HG02840 (cell line): Measurements from ENCODE around the gene SLCO4C1.
"Not testable (repeated sequence)": the region's sequence is repeated elsewhere in the genome, so short reads cannot be mapped to it uniquely, and the experiment has no call there.

ENCODE experiments used
- ATAC-seq: cut with Tn5 transposase; IDR thresholded peaks from one replicate; pipeline ENCODE4 v1.9.1; 2021; ENCODE audit warnings: mild to moderate bottlenecking, moderate library complexity, moderate number of reproducible peaks; ENCODE audit not compliant: unreplicated experiment, low FRiP score

Gene SLCO4C1, protein sequence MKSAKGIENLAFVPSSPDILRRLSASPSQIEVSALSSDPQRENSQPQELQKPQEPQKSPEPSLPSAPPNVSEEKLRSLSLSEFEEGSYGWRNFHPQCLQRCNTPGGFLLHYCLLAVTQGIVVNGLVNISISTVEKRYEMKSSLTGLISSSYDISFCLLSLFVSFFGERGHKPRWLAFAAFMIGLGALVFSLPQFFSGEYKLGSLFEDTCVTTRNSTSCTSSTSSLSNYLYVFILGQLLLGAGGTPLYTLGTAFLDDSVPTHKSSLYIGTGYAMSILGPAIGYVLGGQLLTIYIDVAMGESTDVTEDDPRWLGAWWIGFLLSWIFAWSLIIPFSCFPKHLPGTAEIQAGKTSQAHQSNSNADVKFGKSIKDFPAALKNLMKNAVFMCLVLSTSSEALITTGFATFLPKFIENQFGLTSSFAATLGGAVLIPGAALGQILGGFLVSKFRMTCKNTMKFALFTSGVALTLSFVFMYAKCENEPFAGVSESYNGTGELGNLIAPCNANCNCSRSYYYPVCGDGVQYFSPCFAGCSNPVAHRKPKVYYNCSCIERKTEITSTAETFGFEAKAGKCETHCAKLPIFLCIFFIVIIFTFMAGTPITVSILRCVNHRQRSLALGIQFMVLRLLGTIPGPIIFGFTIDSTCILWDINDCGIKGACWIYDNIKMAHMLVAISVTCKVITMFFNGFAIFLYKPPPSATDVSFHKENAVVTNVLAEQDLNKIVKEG

DNA sequence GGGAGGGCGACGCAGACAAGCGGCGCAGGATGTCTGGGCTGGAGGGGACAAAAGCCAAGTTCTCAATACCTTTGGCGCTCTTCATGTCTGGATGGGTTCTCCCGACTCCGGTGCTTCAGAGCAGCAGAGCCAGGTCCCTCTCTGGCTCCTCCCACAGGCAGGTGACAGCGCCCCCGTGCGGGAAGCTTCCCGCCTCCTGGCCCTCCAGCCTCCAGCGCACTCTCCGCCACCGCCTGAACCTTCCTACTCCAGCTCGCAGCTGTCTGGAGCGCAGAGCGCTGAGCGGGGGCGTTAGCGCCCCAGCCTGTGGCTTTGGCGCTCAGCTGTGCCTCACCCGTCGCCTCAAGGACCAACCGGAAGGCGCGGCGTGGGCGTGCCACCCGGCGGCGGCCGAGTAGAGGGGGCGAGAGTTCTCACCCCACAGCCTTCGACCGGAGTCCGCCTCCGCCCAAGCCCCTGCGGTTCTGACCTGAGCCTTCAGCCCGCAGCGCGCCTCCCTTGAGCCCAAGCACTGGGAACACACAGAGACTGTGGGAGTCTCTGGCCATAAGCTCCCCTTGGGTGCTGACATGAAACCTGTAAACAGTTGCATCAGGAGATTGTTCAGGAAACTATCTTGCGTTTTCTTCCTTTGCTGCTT is at the start of gene SLCO4C1:
Gene SLCO4C1, minus strand, starts transcription at position 107 of the 640 bp plus-strand sequence. Its CDS starts 22 bp downstream, at position 85.
- peak; percentile 97 for ATAC-seq

DNA sequence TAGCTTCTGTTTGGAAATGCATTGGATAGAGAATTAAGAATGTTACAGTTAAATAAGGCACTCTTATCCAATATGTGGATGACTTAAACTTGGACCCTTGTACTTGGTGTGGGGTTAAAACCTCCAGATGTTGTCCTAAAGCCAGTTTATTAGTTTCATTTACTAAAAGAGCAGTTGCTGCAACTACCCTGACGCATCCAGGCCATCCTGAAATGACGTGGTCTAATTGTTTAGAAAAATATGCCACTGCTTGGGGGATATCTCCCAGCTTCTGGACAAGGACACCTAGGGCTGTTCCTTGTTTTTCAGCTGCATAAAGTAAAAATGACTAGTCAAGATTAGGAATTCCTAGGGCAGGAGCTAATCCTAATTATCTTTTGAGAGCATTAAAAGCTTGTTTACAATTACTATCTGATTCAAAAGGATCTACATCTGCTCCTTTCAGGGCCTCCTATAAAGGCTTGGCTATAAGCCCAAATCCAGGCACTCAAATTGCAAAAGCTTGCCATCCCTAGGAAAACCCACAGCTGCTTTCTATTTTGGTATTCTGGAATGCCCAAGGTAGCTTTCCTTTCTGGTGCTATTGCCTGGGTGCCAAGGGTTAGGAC is 45.7 kb upstream of the SLCO4C1 start:
- ATAC-seq, result no peak

DNA sequence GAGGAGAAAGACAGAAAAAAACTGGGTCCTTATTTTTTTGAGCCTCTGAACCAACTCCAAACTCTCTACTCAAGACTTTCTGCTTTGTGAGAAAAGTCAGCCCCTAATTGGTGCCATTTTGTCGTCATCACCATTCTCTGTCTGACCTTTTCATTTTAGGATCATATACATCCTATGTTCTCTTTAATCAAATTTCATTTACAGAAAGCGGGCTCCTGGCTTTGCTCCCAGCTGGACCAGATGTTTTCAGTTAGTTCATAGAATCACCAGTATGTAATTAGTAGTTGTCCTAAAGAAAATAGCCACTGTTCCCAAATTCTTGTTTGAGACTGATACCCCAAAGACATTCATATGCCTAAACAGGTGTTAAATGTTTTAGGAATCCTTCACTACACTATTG is 28.6 kb upstream of the SLCO4C1 start:
- ATAC-seq, result no peak

DNA sequence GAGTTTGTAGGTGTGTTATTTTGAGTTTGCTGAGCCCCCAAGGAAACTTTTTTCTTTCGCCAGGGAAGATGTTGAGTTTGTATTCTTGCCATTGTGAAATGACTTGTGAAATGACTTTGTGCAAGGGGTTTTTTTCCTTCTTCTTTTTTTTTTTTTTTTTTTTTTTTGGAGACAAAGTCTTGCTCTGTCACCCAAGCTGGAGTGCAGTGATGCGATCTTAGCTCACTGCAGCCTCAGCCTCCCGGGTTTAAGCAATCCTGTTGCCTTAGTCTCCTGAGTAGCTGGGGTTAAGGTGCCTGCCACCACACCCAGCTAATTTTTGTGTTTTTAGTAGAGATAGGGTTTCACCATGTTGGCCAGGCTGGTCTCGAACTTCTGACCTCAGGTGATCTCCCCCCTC is 22.7 kb upstream of the SLCO4C1 start:
- ATAC-seq, result not testable (repeated sequence)

DNA sequence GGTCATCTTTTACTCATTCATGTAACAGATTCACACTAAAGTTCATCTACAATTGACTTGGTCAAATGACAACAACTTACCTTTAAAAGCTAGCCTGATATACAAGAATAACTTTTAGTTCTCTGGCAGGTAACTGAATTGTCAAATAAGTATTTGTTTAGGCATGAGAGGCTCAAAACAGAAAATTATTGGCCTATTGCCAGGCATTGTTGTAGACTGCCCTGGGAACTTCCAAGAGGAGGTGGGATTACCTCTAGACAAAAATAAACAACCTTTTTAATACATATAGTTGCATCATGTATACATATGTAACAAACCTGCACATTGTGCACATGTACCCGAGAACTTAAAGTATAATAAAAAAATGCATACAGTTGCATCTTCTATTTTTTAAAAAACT is 18.2 kb upstream of the SLCO4C1 start:
- ATAC-seq, result no peak

DNA sequence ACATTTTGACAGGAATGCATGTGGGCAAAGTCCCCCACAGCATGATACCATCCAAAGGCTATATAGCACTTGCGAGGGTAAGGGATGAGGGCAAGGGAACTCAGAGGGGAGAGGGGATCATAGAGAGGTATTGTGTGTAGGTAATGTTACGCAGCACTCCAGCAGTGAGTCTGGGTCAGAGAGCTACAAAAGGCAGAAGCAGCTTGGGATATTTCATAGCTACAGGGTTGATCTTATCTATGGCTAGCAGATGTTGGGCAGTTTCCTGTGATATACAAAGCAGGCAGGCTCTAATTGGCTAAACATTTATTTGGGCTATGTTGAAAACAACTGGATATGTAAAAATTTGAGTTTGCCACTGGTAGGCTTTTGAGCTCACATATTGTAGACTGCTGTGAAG is 17.8 kb upstream of the SLCO4C1 start:
- no peak for ATAC-seq

DNA sequence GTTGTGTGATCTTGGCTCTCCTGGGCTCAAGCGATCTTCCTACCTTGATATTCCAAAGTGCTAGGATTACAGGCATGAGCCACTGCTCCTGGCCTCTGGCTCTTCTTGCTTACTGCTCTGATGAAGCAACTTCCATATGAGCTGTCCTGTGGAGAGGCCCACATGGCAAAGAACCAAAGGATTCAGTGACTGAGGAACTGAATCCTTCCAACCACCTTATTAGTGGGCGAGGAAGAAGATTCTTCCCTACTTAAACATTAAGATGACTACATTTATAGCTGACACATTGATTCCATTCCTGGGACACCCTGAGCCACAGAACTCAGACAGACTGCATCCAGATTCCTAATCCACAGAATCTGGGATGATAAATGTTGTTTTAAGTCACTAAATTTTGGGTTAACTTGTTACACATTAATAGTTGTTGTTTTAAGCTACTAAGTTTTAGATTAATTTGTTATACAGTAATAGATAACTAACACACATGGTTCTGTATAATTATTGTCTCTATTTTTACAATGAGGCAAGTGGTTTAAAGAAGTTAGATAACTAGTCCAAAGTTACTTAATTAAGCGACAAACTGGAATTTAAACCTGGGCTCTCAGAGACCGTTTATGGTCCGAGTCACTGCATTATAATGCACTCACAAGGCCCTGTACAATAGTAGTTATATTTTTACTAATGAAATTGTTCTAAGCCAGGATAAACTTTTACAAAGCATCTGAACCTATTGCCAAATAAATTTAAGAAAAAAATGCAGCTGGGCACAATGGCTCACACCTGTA is 16.7 kb upstream of the SLCO4C1 start:
- no peak for ATAC-seq

DNA sequence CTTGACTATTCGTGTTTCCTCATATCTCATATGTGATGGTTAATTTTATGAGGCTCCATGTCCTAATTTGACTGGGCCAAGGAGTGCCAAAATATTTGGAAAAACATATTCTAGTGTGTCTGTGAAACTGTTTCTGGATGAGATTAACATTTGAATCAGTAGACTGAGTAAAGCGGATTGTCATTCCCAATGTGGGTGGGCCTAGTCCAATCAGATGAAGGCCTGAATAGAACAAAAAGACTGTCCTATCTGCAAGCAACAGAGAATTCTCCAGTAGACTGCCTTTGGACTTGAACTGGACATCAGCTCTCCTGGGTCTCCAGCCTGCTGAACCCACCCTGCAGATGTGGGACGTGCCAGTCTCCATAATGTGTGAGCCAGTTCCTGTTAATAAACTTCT is 13.5 kb upstream of the SLCO4C1 start:
- no peak for ATAC-seq

DNA sequence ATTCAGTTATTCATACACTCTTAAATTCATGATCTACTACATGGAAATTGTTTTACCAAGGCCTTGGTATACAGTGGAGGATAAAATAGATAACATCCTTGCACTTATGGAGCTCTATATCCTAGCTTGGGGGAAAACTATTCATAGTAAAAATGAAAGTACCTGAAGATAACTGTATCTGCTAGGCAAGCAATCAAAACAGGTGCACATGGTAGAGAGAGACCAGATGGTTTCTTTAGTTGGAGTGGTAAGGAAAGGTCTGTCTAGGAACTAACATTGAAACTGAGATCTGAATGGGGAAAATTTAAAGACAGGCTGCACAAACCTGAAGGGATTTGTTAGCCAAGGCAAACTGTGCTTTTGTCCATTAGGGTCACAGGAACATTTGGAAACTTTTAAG is 11.1 kb upstream of the SLCO4C1 start:
- no peak for ATAC-seq

DNA sequence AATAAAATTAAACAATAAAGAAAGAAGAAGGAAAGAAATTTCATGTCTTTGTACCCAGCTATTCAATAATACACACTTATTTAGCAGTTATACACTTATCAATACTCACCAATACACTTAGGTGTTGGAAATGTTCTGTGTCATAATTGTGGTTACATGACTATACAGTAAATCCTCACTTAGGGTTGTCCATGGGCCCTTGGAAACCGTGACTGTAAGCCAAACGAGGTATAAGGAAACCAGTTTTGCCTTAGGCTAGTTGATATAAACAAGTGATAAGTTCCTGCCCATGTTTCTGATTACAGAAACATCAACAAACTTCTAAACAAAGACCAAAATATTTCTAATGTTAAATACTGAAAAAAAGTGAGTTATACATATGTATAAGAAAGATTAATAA is 10.0 kb upstream of the SLCO4C1 start:
- ATAC-seq, result no peak

DNA sequence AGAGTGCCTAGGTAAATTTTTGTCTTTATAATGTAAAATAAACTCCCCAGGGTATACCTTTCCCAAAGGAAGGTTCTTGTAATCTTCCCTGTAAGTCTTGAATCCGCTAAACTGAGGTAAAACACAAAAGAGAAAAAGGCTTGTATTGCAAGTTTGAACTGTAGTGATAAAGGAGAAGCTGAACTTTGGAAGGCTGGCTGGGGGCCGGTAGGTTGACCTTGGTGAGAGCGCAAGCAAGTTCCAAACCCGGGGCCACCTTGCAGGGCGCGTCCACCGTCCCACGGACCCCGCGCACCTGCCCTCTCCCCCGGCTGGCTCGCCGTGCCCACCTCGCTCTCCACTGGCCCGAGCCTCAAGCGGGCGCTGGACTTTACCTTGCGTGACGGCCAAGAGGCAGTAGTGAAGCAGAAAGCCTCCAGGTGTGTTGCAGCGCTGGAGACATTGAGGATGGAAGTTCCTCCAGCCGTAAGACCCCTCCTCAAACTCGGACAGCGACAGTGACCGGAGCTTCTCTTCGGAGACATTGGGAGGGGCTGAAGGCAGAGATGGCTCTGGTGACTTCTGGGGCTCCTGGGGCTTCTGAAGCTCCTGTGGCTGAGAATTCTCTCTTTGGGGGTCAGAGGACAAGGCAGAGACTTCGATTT is 428 bp downstream of the SLCO4C1 start:
- peak; percentile 8 for ATAC-seq

DNA sequence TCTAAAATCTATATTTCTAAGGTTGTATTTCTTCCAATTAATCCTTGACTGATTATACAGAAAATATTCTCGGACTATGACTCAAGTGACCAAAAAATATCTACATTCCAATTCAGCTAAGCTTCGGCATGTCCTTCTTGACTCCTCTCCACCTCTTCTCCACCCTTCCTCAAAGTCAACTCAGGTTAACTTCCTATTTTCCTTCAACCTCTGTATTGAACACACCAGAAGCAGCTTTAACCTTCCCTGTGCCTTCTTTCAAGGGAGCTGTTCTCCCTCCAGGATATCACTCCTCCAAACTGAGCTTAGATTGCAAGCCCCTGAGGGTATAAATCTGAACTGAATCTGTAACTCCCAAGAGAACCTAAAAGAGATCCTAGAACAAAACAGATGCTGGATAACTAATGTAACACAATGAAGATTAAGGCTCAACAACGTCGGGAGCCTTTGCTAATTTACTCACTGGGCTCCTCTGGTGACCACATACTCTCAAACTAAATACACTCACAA is 1.1 kb downstream of the SLCO4C1 start:
- ATAC-seq, result no peak

DNA sequence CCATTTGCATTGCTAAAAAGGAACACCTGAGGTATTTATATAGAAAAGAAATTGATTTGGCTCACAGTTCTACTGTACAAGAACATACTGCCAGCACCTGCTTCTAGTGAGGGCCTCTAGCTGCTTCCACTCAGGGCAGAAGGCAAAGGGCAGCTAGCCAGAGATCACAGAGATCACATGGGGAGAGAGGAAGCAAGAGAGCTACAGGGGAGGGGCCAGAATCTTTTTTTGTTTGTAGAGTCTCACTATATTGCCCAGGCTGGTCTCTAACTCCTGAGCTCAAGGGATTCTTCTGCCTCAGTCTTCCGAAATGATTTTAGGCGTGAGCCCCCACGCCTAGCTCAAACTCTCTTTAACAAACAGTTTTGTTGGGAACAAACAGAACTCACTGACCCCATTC is 6.1 kb downstream of the SLCO4C1 start:
- ATAC-seq, result no peak

DNA sequence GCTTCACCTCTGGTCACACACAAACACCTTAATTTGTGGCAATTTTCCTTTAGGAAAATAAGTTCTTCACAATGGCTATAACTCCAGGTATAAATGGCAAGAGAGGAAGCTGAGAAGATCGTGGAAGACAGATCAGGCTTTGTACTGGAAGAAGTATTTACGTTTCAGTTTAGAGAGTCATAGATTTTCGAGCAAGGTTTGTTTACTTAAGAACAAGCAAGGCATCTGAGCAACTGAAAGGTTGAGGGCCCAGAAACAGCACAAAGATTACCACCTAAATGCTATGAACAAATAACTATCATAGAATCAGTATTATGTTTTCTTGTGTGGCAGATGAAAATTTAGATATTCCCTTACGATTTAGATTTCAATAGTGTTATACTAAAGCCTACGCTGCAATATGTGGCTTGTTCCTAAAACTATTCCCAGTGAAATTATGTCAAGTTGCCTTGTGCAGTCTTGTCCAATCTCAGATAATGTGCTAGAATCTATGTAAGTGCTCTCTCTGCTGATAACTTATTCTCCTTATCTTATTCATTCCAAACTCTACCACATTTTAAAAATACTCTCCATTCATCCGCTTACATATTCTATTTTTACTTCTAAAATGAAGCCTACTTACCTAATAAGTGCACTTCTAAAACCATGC is 6.7 kb downstream of the SLCO4C1 start:
- ATAC-seq, result no peak

DNA sequence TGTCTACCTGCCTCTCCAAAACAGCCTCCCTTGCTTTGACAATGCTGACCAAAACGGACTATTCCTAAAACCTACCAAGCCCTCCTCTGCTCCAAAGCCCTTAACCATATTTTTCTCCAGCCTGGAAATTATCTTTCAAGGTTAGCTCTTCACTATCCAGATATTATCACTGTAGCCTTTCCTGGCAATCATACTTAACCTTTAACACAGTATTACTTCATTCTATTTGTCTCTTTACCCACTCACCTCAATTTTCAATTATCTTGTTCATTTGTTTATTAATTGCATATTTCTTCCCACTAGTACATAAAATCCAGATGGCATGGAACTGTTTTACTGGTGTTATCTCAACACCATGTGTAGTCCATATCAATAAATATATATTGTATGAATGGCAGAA is 7.5 kb downstream of the SLCO4C1 start:
- no peak for ATAC-seq

DNA sequence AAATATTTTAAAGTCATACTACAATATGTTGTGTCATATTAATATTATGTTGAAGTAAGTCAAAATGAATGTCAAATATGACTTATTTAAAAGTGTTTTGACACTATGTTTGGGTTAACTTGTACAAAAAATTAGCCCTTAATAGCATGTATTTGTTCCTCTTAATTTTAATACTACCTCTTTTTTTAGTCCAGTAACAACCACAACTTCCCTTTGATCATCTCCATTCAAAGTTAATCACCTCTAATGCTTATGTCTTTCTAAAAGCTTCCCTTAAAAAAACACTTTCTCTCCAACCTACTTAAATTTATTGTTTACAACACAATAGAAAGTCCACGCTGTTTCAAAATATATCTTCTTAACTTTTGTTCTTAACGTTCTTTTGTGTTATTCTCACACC is 9.6 kb downstream of the SLCO4C1 start:
- ATAC-seq, result no peak

DNA sequence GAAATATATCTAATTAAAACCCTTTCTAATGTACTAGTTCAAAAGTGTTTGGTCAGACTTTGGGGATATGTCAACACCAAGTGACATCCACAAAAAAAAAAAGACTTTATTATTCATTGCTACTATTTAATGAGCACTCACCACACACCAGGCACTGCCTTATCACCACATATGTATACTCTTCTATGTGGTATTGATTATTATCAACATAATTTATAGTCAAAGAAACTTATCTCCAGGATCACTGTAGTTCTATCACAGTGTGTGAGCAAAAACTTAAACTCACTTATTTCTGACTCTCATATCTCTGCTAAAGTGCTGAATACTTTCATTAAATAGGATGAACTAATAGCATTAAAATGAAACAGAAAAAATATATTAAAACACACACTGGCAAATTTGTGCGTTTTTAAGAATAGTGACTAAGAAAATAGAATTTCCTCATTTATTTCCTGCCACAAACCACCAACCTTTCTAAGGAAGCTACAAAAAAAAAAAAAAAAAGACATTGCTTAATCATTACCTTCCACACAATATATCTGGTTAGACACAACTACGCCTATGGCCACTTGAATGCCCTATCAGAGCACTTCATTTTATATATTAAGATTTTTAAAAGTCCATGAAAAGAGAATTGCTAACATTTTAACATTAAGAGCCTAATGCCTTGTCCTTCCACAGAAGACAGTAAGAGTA is 12.8 kb downstream of the SLCO4C1 start:
- ATAC-seq, result peak; percentile 51

DNA sequence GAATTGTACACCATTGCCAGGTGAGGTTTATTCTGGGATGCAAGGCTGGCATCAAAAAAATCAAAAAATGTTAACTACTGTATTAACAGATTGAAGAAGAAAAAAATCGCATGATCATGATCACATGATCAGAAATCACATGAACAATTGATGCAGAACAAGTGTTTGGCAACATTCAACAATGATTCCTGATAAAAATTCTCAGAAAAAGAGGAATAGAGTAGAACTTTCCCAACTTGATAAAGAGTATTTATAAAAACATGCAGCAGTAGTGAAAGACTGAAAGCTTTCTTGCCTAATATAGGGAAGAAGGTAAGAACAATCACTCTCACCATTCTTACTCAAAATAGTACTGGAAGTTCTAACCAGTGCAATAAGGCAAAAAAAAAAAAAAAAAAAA is 16.4 kb downstream of the SLCO4C1 start:
- ATAC-seq, result no peak
